ENCODE measurements around the gene MTMR2.
"Not testable (repeated sequence)": the region's sequence is repeated elsewhere in the genome, so short reads cannot be mapped to it uniquely, and the experiment has no call there.

MTMR2 gene

DNA sequence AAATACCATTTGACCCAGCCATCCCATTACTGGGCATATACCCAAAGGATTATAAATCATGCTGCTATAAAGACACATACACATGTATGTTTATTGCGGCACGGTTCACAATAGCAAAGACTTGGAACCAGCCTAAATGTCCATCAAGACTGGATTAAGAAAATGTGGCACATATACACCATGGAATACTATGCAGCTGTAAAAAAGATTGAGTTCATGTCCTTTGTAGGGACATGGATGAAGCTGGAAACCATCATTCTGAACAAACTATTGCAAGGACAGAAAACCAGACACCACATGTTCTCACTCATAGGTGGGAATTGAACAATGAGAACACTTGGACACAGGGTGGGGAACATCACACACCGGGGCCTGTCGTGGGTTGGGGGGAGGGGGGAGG lies 112.9 kb downstream of the MTMR2 start:
- DNase-seq (ENCODE audit: low spot score), result not testable (repeated sequence)

DNA sequence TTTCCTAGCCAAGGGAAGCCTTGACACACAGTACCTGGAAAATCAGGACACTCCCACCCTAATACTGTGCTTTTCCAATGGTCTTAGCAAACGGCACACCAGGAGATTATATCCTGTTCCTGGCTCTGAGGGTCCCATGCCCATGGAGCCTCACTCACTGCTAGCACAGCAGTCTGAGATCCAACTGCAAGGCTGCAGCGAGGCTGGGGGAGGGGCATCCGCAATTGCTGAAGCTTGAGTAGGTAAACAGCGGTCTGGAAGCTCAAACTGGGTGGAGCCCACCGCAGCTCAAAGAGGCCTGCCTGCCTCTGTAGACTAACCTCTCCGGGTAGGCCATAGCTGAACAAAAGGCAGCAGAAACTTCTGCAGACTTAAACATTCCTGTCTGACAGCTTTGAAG lies 117.4 kb downstream of the MTMR2 start:
- not testable (repeated sequence) for DNase-seq (ENCODE audit: low spot score)

DNA sequence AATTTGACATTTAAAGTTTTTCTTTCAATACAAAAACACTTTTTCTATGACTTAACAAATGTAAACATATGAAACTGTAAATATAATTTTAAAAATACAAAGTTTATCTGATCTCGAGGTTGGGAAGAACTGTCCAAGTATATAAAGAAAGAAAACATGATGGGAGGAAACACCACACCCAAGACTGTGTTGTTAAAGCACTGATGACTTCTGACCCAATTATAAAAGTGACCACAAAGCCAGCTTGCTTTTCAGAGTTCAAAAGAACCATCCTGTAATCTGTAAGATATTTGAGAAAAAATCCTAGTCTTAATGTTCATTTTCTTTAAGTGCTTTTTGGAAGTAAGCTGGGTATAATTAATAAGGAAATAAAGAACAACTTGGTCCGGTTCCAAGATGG lies 118.0 kb downstream of the MTMR2 start:
- DNase-seq (ENCODE audit: low spot score), result no peak

DNA sequence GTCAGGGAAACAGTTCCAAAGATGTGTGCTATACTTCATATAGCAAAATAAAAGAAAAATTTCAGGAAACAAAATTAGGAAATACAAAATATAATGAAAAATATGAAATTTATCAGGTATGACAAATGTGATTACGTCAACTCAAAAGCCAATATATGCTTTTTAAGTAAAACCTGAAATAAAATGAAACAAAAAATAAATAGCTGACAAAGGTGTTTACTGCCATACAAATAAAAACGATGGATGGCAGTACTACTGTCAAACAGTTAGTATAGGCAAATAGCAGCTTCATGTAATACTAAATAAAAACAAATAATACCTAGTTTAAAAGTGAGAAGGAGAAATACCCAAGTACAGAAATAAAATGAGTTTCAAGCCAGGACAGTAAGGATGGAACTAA lies 119.9 kb downstream of the MTMR2 start:
- DNase-seq (ENCODE audit: low spot score), result no peak

GRCh38 chr11:95802806-95803205 lies 121.1 kb downstream of the MTMR2 start:
- DNase-seq (ENCODE audit: low spot score), result no peak

- no peak for DNase-seq (ENCODE audit: low spot score)
These were observed 123.5 kb downstream of the MTMR2 start for GRCh38 chr11:95800438-95800837.

DNA sequence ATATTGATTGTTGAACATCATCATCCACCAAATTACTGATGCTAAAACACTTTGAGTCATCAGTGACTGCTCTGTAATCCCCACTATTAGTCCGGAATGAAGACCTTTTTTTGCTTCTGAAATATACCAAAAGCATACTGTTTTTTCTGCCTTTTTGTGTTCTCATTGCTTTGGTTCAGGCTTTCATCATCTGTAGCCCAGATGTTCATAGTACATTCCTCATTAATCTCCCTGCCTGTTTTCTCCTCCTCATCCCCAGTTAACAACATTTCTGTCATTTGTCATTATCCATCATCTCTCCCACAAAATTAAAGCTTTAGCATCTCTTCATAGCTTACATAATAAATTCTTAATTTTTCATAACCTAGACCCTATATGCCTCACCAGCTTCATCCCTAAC lies 124.4 kb downstream of the MTMR2 start:
- peak; percentile 20 for DNase-seq (ENCODE audit: low spot score)

- DNase-seq (ENCODE audit: low spot score), result no peak
These were observed 127.4 kb downstream of the MTMR2 start for GRCh38 chr11:95796501-95796900.

DNA sequence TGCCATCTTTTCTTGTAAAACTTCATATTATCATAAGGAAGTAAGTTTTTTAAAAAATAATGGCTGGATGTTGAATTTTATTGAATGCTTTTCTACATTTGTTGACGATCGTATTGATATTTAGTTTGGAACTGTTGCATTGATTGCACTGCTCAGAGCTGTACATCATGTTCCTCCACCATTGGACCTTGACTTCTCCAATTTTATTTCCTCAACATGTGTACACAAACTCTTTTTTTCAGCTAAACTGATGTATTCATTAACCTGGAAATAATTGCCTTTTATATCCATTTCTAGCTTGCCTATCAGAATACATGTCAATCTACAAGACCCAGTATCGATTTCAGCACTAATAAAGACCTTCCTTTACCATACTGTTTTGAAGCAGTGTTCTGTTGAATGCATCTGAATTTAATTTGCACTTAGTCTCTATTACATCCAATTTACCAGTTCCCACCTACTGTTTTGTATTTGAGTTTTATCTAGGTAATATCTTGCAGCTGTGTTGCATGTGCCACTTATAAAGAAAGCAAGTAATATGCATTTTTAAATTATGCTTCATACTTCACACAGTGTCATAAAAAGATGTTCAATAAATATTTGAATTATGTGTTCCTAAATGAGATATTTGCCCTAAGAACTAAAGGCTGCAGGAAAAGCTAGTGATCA lies 128.1 kb downstream of the MTMR2 start:
- DNase-seq (ENCODE audit: low spot score), result no peak

- no peak for DNase-seq (ENCODE audit: low spot score)
These were observed 129.8 kb downstream of the MTMR2 start for GRCh38 chr11:95794086-95794485.

- DNase-seq (ENCODE audit: low spot score), result peak; percentile 5
These were observed 130.8 kb downstream of the MTMR2 start for GRCh38 chr11:95793116-95793515.

GRCh38 chr11:95792700-95793099 lies 131.2 kb downstream of the MTMR2 start:
- DNase-seq (ENCODE audit: low spot score), result no peak

- no peak for DNase-seq (ENCODE audit: low spot score)
These were observed 131.7 kb downstream of the MTMR2 start for GRCh38 chr11:95792200-95792599.

DNA sequence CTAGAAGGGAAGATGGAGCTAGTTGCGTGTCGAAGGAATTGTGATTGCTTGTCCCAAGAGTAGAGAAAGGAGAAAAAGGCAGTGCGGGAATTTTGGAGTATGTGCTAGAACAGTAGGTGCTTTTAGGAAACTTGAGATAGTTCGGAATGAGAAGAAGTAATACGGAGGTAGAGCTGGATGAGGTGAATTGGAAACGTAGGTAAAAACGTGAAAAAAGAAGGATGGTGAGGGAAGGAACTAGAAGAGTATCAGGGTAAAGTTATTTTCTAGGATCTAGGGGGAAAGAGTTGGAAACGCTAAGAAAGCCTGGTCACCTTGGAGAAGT lies 132.2 kb downstream of the MTMR2 start:
- no peak for DNase-seq (ENCODE audit: low spot score)

GRCh38 chr11:95790933-95791708 lies 132.8 kb downstream of the MTMR2 start:
- peak; percentile 43 for DNase-seq (ENCODE audit: low spot score)

- peak; percentile 96 for DNase-seq (ENCODE audit: low spot score)
These were observed 133.6 kb downstream of the MTMR2 start, which contains the start of gene CEP57 for GRCh38 chr11:95790123-95790932. TSS of gene CEP57 (plus strand) at chr11:95790498. CDS start at chr11:95790699, 201 bp downstream.

GRCh38 chr11:95789506-95790122 lies 134.3 kb downstream of the MTMR2 start, which contains the start of gene FAM76B:
TSS of gene FAM76B (minus strand) at chr11:95789782. CDS start at chr11:95789478, 304 bp downstream.
- DNase-seq (ENCODE audit: low spot score), result peak; percentile 97

DNA sequence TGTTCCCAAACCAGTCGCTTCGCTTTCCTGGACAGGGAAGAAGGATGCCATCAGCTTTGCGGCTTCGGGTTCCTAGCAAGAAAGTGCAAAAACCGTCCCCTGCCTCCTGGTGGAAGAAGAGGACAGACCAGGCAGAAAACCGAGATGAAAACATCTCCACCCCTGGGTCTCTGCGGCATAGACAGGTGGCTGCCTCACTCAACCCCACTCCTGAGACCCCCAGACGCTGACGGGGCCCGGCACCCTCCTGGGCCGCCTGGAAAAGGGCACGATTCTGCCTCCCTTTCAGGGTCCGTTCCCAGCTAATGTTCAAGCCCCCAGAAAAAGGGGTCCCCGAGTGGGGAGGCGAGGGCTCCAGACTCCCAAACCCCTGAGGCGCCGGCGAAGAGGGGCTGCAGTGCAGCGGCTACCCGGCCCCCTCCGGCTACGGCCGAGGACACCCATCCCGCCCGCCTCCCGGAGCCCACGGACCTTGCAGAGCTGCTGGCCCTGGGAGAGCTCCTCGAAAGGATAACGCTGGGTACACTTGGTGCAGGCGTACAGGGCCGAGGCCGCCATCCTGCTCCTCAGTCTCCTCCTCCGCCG lies 134.9 kb downstream of the MTMR2 start:
- peak; percentile 56 for DNase-seq (ENCODE audit: low spot score)
